ES-I3 (cell line): Measurements from ENCODE around the gene LDLRAD4.

ENCODE experiments used
- H3K36me3 ChIP-seq: 2 replicates; pipeline ENCODE4 v1.6.1; 2013; ENCODE audit warnings: mild to moderate bottlenecking, low read length, control low read depth, moderate library complexity; ENCODE audit not compliant: insufficient read depth
- H3K4me1 ChIP-seq: 2 replicates; pipeline ENCODE4 v1.6.1; 2013; ENCODE audit warnings: mild to moderate bottlenecking, control low read depth, low read length; ENCODE audit not compliant: insufficient read depth
- H3K9ac ChIP-seq: 2 replicates; pipeline ENCODE4 v1.6.1; 2013; ENCODE audit warnings: low read depth, mild to moderate bottlenecking, low read length, moderate library complexity
- H3K9me3 ChIP-seq: 2 replicates; pipeline ENCODE4 v1.6.1; 2013; ENCODE audit warnings: mild to moderate bottlenecking, low read length, moderate library complexity; ENCODE audit not compliant: control insufficient read depth, insufficient read depth

LDLRAD4 gene

GRCh38 chr18:13280070-13280795 lies 61.7 kb downstream of the LDLRAD4 start:
- Histone ChIP-seq H3K9ac (no peak overlapping the region), H3K9me3 (no peaks in the 10 kb centered on the region), H3K36me3 (no peaks in the 10 kb centered on the region), H3K4me1 (peaks cover 15% of the 10 kb centered on the region)

- Histone ChIP-seq H3K36me3 (no peaks in the 10 kb centered on the region), H3K9me3 (no peaks in the 10 kb centered on the region), H3K4me1 (peaks cover 15% of the 10 kb centered on the region), H3K9ac (no peak overlapping the region)
Observed at GRCh38 chr18:13281406-13281805, 62.8 kb downstream of the LDLRAD4 start.

- Histone ChIP-seq H3K9me3 (no peaks in the 10 kb centered on the region), H3K4me1 (peaks cover 9% of the 10 kb centered on the region), H3K9ac (no peak overlapping the region)
Observed at GRCh38 chr18:13283746-13284145, 65.2 kb downstream of the LDLRAD4 start.

DNA sequence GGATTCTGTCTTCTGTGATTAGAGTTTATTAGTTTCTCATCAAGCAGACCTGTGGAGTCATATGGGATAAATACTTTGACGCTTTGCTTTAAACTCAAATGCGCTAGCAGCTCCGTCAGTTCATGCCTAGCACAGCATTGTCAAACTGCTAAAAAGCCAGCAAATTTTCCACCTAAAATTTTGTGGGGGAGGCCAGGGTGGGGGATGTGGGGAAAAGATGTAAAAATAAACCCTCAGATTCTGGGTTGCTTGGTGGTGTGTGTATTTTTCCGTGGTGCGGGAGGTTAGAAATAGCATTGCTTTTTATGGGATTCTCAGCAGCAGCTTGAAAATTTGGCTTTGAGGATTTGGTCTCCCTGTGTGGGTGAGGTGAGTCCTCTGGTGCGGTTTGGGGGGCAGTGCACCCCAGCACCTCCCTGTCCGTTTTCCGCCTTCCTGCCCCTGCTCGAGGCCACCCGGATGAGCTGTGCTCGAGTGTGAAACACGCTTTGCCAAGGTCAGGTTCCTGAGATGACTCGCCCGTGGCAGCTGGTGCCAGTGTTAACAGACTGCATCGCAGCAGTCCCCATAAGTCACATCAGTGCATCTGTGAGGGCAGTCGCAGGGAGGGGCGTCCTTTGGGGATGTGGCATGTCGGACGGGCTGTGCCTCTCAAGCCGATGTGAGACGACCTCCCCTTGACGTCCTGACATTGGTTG lies 65.9 kb downstream of the LDLRAD4 start:
- H3K9me3 ChIP-seq, result no peaks in the 10 kb centered on the region
- H3K36me3 ChIP-seq, result no peaks in the 10 kb centered on the region
- H3K4me1 ChIP-seq, result peaks cover 9% of the 10 kb centered on the region
- H3K9ac ChIP-seq, result no peak overlapping the region

More at GRCh38 chr18:13283746-13284145, 65.2 kb downstream of the LDLRAD4 start:
- no peaks in the 10 kb centered on the region for H3K36me3 ChIP-seq

DNA sequence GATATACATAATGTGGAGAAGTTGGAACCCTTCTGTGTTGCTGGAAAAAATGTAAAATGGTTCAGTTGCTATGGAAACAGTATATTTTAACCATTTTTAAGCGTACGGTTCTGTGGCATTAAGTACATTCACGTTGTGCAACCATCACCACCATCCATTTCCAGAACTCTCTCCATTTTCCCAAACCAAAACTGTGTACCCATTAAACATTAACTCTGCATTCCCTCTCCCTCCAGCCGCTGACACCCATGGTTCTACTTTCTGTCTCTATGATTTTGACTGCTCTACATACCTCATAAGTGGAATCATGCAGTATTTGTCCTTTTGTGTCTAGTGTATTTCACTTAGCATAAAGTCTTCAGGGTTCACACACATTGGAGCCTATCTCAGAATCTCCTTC lies 67.3 kb downstream of the LDLRAD4 start:
- Histone ChIP-seq H3K36me3 (no peaks in the 10 kb centered on the region), H3K9ac (no peak overlapping the region), H3K9me3 (no peaks in the 10 kb centered on the region), H3K4me1 (no peaks in the 10 kb centered on the region)

- Histone ChIP-seq H3K4me1 (no peaks in the 10 kb centered on the region), H3K36me3 (no peaks in the 10 kb centered on the region), H3K9me3 (no peaks in the 10 kb centered on the region), H3K9ac (no peak overlapping the region)
Observed at GRCh38 chr18:13286456-13287125, 68.0 kb downstream of the LDLRAD4 start.

GRCh38 chr18:13287372-13287771 lies 68.8 kb downstream of the LDLRAD4 start:
- H3K9ac ChIP-seq, result no peak overlapping the region
- H3K9me3 ChIP-seq, result no peaks in the 10 kb centered on the region
- peaks cover under 1% of the 10 kb centered on the region; the same call in 1 of the 2 replicates for H3K4me1 ChIP-seq

GRCh38 chr18:13288509-13289133 lies 70.1 kb downstream of the LDLRAD4 start:
- Histone ChIP-seq H3K4me1 (peaks cover 3% of the 10 kb centered on the region), H3K9me3 (no peaks in the 10 kb centered on the region), H3K36me3 (no peaks in the 10 kb centered on the region), H3K9ac (no peak overlapping the region)

More at GRCh38 chr18:13287372-13287771, 68.8 kb downstream of the LDLRAD4 start:
- no peaks in the 10 kb centered on the region for H3K36me3 ChIP-seq

DNA sequence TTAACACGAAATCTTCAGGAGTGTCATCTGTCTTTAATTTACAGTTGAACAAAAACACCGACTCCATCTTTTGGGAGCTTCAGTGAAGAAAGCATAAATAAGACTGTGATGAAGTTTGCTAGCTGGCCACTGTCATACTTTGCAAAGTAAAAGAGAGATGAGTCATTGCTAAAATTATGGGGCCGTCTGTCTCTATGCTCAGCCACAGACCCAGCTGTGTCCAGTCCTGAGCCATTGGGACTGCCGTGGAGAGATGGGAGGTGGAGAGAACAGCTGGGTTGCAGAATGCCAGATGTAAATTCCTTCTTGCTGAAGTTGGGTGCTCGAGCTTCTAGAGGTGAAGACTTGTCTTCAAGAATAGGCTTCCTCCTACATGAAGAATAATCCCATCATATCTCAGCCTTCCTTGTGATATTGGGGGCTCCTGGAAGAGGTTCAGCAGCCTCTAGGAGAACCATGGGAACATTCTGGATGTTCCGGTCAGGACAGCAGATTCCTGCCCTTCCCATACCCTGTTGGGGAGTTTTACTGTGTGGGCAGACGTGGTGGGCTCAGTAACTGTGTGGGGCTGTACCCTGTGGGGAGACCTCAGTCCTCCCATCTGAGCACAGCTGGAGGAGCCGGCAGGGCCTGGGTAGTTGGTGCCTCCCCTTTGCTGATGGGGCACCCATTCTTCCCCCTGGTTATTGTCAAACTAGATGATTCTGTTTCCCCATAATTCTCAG lies 71.1 kb downstream of the LDLRAD4 start:
- Histone ChIP-seq H3K4me1 (peaks cover 3% of the 10 kb centered on the region), H3K36me3 (no peaks in the 10 kb centered on the region), H3K9ac (no peak overlapping the region), H3K9me3 (no peaks in the 10 kb centered on the region)

DNA sequence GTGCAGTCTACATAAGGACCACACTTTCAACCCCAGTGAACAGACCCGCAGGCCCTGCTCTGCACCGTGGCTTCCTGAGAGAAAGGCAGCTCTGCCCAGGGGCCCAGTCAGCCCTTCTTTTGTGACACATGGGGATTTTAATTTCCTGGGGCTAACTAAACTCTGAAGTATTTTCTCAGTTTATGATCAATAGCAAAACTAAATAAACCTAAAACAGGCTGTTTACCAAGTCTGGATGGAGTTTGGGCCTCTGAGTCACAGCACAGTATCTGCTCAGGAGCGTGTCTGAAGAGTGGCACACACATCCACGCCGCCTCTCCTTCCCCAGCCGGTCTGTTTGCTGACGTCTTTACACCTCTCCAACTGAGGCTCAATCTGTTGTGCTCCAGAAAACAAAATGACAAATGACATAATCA lies 72.3 kb downstream of the LDLRAD4 start:
- H3K9me3 ChIP-seq, result no peaks in the 10 kb centered on the region
- H3K4me1 ChIP-seq, result peaks cover 3% of the 10 kb centered on the region
- no peaks in the 10 kb centered on the region for H3K36me3 ChIP-seq
- H3K9ac ChIP-seq, result no peak overlapping the region

- no peaks in the 10 kb centered on the region for H3K9me3 ChIP-seq
- no peaks in the 10 kb centered on the region for H3K36me3 ChIP-seq
- H3K9ac ChIP-seq, result no peak overlapping the region
- peaks cover 3% of the 10 kb centered on the region for H3K4me1 ChIP-seq
Observed at GRCh38 chr18:13291299-13291698, 72.7 kb downstream of the LDLRAD4 start.

DNA sequence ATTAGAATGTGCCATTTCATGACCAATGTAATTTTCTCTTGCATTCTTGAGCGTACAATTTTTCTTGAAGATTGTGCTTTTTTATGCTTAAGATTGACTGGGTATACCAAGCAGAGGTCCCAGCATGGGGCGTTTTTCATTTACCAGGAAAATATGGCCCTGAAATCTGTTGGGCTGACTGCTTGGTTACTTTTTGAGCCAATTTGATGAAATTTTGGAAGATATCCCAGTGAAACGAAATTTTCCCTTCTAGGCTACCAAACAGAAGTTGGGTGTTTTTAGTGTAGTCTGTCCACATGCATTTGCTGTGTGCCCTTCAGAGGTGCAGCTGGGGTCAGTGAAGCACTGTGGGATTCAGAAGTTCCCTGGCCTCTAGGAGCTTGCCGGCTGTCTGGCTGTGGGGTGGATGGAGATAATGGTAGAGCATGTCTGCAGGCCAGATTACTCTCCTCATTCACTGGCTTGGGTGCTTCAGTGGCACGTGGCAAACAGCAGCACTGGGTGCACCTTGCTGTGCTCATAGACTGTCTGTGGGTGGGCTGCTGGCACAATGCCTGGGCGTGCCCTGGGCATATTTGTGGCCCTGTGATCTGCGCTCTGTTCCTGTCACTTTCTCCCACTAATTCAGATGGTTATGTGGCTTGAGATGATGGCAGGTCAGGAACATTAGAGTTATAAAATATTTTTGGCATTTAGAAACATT lies 73.3 kb downstream of the LDLRAD4 start:
- H3K9ac ChIP-seq, result no peak overlapping the region
- peaks cover 3% of the 10 kb centered on the region for H3K4me1 ChIP-seq

GRCh38 chr18:13292736-13293135 lies 74.2 kb downstream of the LDLRAD4 start:
- no peak overlapping the region for H3K9ac ChIP-seq
- peaks cover 3% of the 10 kb centered on the region for H3K4me1 ChIP-seq
- no peaks in the 10 kb centered on the region for H3K36me3 ChIP-seq
- no peaks in the 10 kb centered on the region for H3K9me3 ChIP-seq

More for the DNA sequence above, 73.3 kb downstream of the LDLRAD4 start:
- H3K36me3 ChIP-seq, result no peaks in the 10 kb centered on the region
- no peaks in the 10 kb centered on the region for H3K9me3 ChIP-seq
